Neural cell (in vitro differentiated cells): Measurements from ENCODE around the gene ACOXL. TPM values are rescaled to one million over a fixed set of nuclear protein-coding genes. Genes with fewer than 3 reads are reported as not detected.

ENCODE experiments used
- H2AFZ ChIP-seq: fragments of 200-600, 300-800 bp; sonication (generic), shearing (Covaris generic); 2 replicates; pipeline ENCODE4 v1.6.0; 2014; ENCODE audit warnings: low read depth, mild to moderate bottlenecking, antibody characterized with exemption, low read length, moderate library complexity
- H3F3A ChIP-seq: fragments of 200-600 bp; shearing (Covaris generic); 2 replicates; pipeline ENCODE4 v1.6.1; 2016; ENCODE audit warnings: mild to moderate bottlenecking, moderate library complexity, mixed read lengths, antibody characterized with exemption, low read length; ENCODE audit not compliant: insufficient read depth, poor library complexity, severe bottlenecking
- H3K27ac ChIP-seq: fragments of 200-600, 300-800 bp; sonication (generic), shearing (Covaris generic); 2 replicates; pipeline ENCODE4 v1.5.1; 2014; ENCODE audit warnings: mild to moderate bottlenecking, low read length, moderate library complexity
- H3K27me3 ChIP-seq: fragments of 300-800, 200-600 bp; sonication (generic), shearing (Covaris generic); 2 replicates; pipeline ENCODE4 v1.6.0; 2014; ENCODE audit warnings: mild to moderate bottlenecking, low read depth, low read length, moderate library complexity; ENCODE audit not compliant: insufficient read depth
- H3K36me3 ChIP-seq: fragments of 300-800, 200-600 bp; sonication (generic), shearing (Covaris generic); 2 replicates; pipeline ENCODE4 v1.5.1; 2014; ENCODE audit warnings: mild to moderate bottlenecking, antibody characterized with exemption, low read length, moderate library complexity; ENCODE audit not compliant: insufficient read depth
- H3K4me2 ChIP-seq: fragments of 300-800, 200-600 bp; sonication (generic), shearing (Covaris generic); 2 replicates; pipeline ENCODE4 v1.6.0; 2014; ENCODE audit warnings: mild to moderate bottlenecking, low read length
- H3K4me3 ChIP-seq: fragments of 300-800, 200-600 bp; sonication (generic), shearing (Covaris generic); 2 replicates; pipeline ENCODE4 v1.5.1; 2014; ENCODE audit warnings: mild to moderate bottlenecking, low read length, moderate library complexity
- H3K79me2 ChIP-seq: fragments of 200-600 bp; shearing (Covaris generic); replicated peaks from 2 replicates; pipeline ENCODE4 v1.6.0; 2014; ENCODE audit warnings: mild to moderate bottlenecking, low read length, moderate library complexity; ENCODE audit not compliant: insufficient read depth
- H3K9ac ChIP-seq: fragments of 300-800, 200-600 bp; sonication (generic), shearing (Covaris generic); 2 replicates; pipeline ENCODE4 v1.6.1; 2016; ENCODE audit warnings: mild to moderate bottlenecking, low read length, mixed read lengths
- H3K9me2 ChIP-seq: fragments of 200-600 bp; shearing (Covaris generic); 2 replicates; pipeline ENCODE4 v1.6.1; 2016; ENCODE audit warnings: mild to moderate bottlenecking, low read length, mixed read lengths; ENCODE audit not compliant: insufficient read depth
- H3K9me3 ChIP-seq: fragments of 200-600, 300-800 bp; sonication (generic), shearing (Covaris generic); 2 replicates; pipeline ENCODE4 v1.6.1; 2016; ENCODE audit warnings: mild to moderate bottlenecking, mixed run types, low read length, moderate library complexity, mixed read lengths
- H4K20me1 ChIP-seq: fragments of 200-600 bp; shearing (Covaris generic); 2 replicates; pipeline ENCODE4 v1.6.1; 2016; ENCODE audit warnings: mild to moderate bottlenecking, mixed run types; ENCODE audit not compliant: insufficient read depth
- EP300 ChIP-seq: fragments of 450-650 bp; conservative IDR thresholded peaks from 2 replicates; pipeline ENCODE4 v1.6.1; 2014; ENCODE audit warnings: antibody characterized with exemption, mild to moderate bottlenecking, moderate library complexity; ENCODE audit not compliant: poor library complexity, severe bottlenecking
- EZH2 ChIP-seq: fragments of 200-600, 300-800 bp; shearing (Covaris generic), sonication (generic); IDR thresholded peaks from 2 replicates; pipeline ENCODE4 v1.6.1; 2014; ENCODE audit warnings: antibody characterized with exemption, low read length, borderline replicate concordance, mild to moderate bottlenecking; ENCODE audit not compliant: insufficient read depth, poor library complexity, severe bottlenecking
- MXI1 ChIP-seq: fragments of 450-650 bp; conservative IDR thresholded peaks from 2 replicates; pipeline ENCODE4 v1.6.1; 2014; ENCODE audit warnings: antibody characterized with exemption, mild to moderate bottlenecking; ENCODE audit not compliant: poor library complexity, severe bottlenecking
- POLR2AphosphoS5 ChIP-seq: IDR thresholded peaks from 2 replicates; pipeline ENCODE4 v1.6.1; 2012
- RAD21 ChIP-seq: fragments of 450-650 bp; conservative IDR thresholded peaks from 2 replicates; pipeline ENCODE4 v1.6.1; 2014; ENCODE audit warnings: antibody characterized with exemption, mild to moderate bottlenecking, moderate library complexity
- SMC3 ChIP-seq: fragments of 450-650 bp; conservative IDR thresholded peaks from 2 replicates; pipeline ENCODE4 v1.6.1; 2014; ENCODE audit warnings: antibody characterized with exemption, mild to moderate bottlenecking, moderate library complexity; ENCODE audit not compliant: poor library complexity
- TAF1 ChIP-seq: IDR thresholded peaks from 2 replicates; pipeline ENCODE4 v1.6.1; 2012; ENCODE audit warnings: low read depth
- polyA plus RNA-seq: library from polyadenylated mRNA; depleted of rRNA; stranded (reverse); fragments of >200 nt; gene quantifications from 2 replicates; pipeline ENCODE4 v1.2.3, GENCODE V29; 2014
- TF ChIP-seq, protein P1 (sequence below): IDR thresholded peaks from 2 replicates; pipeline ENCODE4 v1.6.1; 2012; ENCODE audit warnings: borderline replicate concordance
- TF ChIP-seq, protein P2 (sequence below): fragments of 450-650 bp; IDR thresholded peaks from 2 replicates; pipeline ENCODE4 v1.5.1; 2014; ENCODE audit warnings: antibody characterized with exemption, mild to moderate bottlenecking, moderate library complexity; ENCODE audit not compliant: poor library complexity, severe bottlenecking

The ACOXL gene
- polyA plus RNA-seq, 1 donor from 2014 or later: not detected

- no peaks in the 10 kb centered on the region for H3K27me3 ChIP-seq
- no peak overlapping the region for H3K4me2 ChIP-seq
- TF ChIP-seq EP300: no peak
- TF ChIP-seq, protein P1, sequence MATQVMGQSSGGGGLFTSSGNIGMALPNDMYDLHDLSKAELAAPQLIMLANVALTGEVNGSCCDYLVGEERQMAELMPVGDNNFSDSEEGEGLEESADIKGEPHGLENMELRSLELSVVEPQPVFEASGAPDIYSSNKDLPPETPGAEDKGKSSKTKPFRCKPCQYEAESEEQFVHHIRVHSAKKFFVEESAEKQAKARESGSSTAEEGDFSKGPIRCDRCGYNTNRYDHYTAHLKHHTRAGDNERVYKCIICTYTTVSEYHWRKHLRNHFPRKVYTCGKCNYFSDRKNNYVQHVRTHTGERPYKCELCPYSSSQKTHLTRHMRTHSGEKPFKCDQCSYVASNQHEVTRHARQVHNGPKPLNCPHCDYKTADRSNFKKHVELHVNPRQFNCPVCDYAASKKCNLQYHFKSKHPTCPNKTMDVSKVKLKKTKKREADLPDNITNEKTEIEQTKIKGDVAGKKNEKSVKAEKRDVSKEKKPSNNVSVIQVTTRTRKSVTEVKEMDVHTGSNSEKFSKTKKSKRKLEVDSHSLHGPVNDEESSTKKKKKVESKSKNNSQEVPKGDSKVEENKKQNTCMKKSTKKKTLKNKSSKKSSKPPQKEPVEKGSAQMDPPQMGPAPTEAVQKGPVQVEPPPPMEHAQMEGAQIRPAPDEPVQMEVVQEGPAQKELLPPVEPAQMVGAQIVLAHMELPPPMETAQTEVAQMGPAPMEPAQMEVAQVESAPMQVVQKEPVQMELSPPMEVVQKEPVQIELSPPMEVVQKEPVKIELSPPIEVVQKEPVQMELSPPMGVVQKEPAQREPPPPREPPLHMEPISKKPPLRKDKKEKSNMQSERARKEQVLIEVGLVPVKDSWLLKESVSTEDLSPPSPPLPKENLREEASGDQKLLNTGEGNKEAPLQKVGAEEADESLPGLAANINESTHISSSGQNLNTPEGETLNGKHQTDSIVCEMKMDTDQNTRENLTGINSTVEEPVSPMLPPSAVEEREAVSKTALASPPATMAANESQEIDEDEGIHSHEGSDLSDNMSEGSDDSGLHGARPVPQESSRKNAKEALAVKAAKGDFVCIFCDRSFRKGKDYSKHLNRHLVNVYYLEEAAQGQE: no peak
- TF ChIP-seq EZH2: no peak
- TF ChIP-seq RAD21: no peak
- TF ChIP-seq SMC3: no peak
- TF ChIP-seq, protein P2, sequence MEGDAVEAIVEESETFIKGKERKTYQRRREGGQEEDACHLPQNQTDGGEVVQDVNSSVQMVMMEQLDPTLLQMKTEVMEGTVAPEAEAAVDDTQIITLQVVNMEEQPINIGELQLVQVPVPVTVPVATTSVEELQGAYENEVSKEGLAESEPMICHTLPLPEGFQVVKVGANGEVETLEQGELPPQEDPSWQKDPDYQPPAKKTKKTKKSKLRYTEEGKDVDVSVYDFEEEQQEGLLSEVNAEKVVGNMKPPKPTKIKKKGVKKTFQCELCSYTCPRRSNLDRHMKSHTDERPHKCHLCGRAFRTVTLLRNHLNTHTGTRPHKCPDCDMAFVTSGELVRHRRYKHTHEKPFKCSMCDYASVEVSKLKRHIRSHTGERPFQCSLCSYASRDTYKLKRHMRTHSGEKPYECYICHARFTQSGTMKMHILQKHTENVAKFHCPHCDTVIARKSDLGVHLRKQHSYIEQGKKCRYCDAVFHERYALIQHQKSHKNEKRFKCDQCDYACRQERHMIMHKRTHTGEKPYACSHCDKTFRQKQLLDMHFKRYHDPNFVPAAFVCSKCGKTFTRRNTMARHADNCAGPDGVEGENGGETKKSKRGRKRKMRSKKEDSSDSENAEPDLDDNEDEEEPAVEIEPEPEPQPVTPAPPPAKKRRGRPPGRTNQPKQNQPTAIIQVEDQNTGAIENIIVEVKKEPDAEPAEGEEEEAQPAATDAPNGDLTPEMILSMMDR: no peak
- TF ChIP-seq TAF1: no peak
- TF ChIP-seq MXI1: no peak
- TF ChIP-seq POLR2AphosphoS5: no peak
- H3K79me2 ChIP-seq: no peaks in the 10 kb centered on the region
- H3K9ac ChIP-seq: no peak overlapping the region
- H3K9me2 ChIP-seq: no peaks in the 10 kb centered on the region
- no peaks in the 10 kb centered on the region for H3K36me3 ChIP-seq
- no peaks in the 10 kb centered on the region for H3F3A ChIP-seq
- no peak overlapping the region for H3K4me3 ChIP-seq
- H4K20me1 ChIP-seq: no peaks in the 10 kb centered on the region
- H3K9me3 ChIP-seq: no peaks in the 10 kb centered on the region
- H2AFZ ChIP-seq: no peak overlapping the region
- H3K27ac ChIP-seq: no peak overlapping the region
Measured at GRCh38 chr2:110910423-110910822, 178.1 kb downstream of the ACOXL start.

DNA sequence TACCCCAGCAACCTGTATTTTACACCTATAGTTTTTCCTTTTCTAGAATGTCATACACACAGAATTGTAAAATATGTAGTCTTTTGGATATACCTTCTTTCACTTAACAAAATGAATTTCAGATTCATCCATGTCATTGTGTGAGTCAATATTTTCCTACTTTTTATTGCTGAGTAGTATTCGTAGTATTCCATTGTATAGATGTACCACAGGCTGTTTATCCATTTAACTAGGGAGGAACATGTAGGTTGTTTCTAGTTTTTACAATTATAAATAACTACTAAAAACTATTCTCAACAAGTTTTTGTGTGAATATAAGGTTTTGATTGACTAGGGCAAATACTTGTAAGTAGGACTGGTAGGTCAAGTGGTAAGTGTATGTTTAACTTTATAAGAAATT is 187.4 kb downstream of the ACOXL start:
- H3K27ac ChIP-seq: no peak overlapping the region
- no peaks in the 10 kb centered on the region for H3K79me2 ChIP-seq
- H2AFZ ChIP-seq: no peak overlapping the region
- no peaks in the 10 kb centered on the region for H4K20me1 ChIP-seq
- no peaks in the 10 kb centered on the region for H3F3A ChIP-seq
- no peak overlapping the region for H3K4me3 ChIP-seq
- H3K4me2 ChIP-seq: no peak overlapping the region
- no peaks in the 10 kb centered on the region for H3K9me3 ChIP-seq
- no peak overlapping the region for H3K9ac ChIP-seq
- H3K36me3 ChIP-seq: no peaks in the 10 kb centered on the region
- H3K9me2 ChIP-seq: no peaks in the 10 kb centered on the region
- TF ChIP-seq, protein P1: no peak
- TF ChIP-seq EP300: no peak
- no peak for TF ChIP-seq EZH2
- no peak for TF ChIP-seq SMC3
- no peaks in the 10 kb centered on the region for H3K27me3 ChIP-seq
